ENCODE results near the gene ALKBH3.

GRCh38 chr11:43874078-43874477, 6.6 kb upstream of the ALKBH3 start:
- TF ChIP-seq CTCF (IDR thresholded peaks at IDR 0.05) = no peak
- TF ChIP-seq EP300 (IDR thresholded peaks at IDR 0.05) = no peak
- TF ChIP-seq POLR2AphosphoS5 (IDR thresholded peaks at IDR 0.05) = no peak

Data from stomach (tissue), 4 donors.